Measurements from ENCODE around the gene FAM237A.

GRCh38 chr2:206683546-206683945, 41.3 kb downstream of the FAM237A start:
- TF ChIP-seq POLR2A (IDR thresholded peaks at IDR 0.05) (no peak), CTCF (IDR thresholded peaks at IDR 0.05) (no peak), POLR2AphosphoS5 (IDR thresholded peaks at IDR 0.05) (no peak)
